ENCODE data around the gene STAT4. TPM values are rescaled to one million over a fixed set of nuclear protein-coding genes. Genes with fewer than 3 reads are reported as not detected.

STAT4 gene
- total RNA-seq, 4 donors from 2014 or later, result 0.34 to 2.7 (median 0.81) TPM; not detected in 1

- H3K36me3 ChIP-seq, result peaks cover 97% of the 10 kb centered on the region
- no peak for DNase-seq (ENCODE audit: low spot score in 2 of 2)
- H3K27me3 ChIP-seq, result no peaks in the 10 kb centered on the region
- TF ChIP-seq EP300 (IDR thresholded peaks at IDR 0.05), result no peak
- no peak for TF ChIP-seq POLR2AphosphoS5 (IDR thresholded peaks at IDR 0.05)
- TF ChIP-seq POLR2A (IDR thresholded peaks at IDR 0.05), result no peak
- no peak for TF ChIP-seq CTCF (IDR thresholded peaks at IDR 0.05)
- WGBS, result 65% methylated on average over 13 of the region's 14 CpGs
- H3K27ac ChIP-seq, result no peak overlapping the region
- no peak overlapping the region for H3K4me3 ChIP-seq
- H3K4me1 ChIP-seq, result no peaks in the 10 kb centered on the region
- no peaks in the 10 kb centered on the region for H3K9me3 ChIP-seq
Observed at GRCh38 chr2:190979906-190980629, 170.7 kb downstream of the STAT4 start.

Other genes with a start within 250 kb of the STAT4 start
- gene STAT1, start 136.8 kb downstream of the STAT4 start, total RNA-seq, result 10 to 100 TPM; 33.5 to 60.7 (median 37.6) TPM
- gene MYO1B, start 94.4 kb upstream of the STAT4 start, total RNA-seq, result 10 to 100 TPM; 17.2 to 31.8 (median 28.8) TPM